ENCODE data around the gene ESPNL. TPM values are rescaled to one million over a fixed set of nuclear protein-coding genes. Genes with fewer than 3 reads are reported as not detected.
"Not testable (repeated sequence)": the region's sequence is repeated elsewhere in the genome, so short reads cannot be mapped to it uniquely, and the experiment has no call there.

ESPNL gene
- total RNA-seq, 1 donor from 2014 or later = not detected

DNA sequence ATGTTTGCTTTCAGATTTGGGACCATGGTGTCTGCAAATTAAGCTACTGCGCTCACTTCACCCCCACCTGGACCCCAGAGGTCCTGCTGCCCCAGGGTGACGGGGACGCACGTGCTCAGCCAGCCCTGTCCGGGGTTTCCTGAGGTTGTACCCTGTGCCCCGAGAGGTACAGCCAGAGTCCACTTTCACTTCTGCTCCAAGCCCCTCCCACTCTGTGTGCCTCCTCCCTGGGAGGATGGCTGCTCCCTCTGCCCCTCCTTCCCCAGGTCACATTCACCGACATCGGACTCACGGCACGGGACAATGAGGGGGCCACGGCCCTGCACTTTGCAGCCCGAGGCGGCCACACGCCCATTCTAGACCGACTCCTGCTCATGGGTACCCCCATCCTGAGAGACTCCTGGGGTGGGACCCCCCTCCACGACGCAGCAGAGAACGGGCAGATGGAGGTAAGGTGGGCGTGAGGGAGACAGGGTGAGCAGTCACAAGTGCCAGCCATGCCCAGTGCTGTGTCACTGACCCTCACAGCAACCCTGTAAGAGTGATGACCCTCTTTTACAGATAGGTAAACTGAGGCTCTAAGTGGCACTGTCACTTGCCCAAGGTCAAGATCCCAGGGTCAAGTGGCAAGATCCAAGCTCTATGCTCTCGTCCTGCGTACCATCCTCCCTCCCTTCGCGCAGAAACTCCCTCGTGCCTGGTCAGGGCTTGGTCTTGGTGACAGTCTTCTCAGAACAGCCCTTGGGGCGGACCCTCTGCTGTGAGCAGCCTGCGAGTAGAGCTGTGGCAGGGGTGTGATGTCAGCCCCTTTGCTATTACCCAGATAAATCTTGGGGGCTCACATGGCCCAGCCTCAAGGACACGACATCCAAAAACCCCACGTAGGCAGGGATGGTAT, 7.6 kb downstream of the ESPNL start:
- DNase-seq (ENCODE audit: low spot score) = peak; percentile 50
- peak; percentile 17 for ATAC-seq

GRCh38 chr2:238108423-238109183, 8.5 kb downstream of the ESPNL start:
- intact Hi-C loops (cut with DNase I) = no loop called here
- ATAC-seq (peak; percentile 43), DNase-seq (ENCODE audit: low spot score) (peak; percentile 55)

More for the DNA sequence above, 7.6 kb downstream of the ESPNL start:
- intact Hi-C loops (cut with DNase I) = no loop called here

GRCh38 chr2:238113611-238114010, 13.5 kb downstream of the ESPNL start:
- intact Hi-C loops (cut with DNase I) = no loop called here
- no peak for DNase-seq (ENCODE audit: low spot score)
- no peak for ATAC-seq

DNA sequence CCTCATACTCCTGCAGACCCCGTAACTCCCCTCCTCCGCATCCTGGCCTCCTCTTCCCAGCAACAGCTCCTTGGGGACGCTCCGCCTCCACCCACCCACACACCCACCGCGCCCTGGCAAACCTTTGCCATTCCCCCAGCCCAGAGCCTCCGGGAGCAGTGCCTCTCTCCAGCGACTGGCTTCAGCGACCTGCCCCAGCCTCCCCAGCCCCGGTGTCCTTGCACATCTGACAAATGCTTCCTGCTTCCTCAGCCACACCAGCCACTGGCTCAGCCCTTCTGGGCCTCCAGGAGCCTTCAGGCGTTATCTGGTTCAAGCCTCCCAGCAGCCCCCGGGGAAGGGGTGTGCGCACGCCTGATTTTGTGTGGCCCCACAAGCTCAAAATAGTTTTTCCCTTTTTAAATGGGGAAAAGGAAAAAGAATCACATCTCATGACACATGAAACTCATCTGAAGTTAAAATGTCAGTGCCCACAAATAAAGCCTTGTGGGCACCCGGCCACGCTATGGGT, 14.2 kb downstream of the ESPNL start:
- intact Hi-C loops (cut with DNase I) = no loop called here
- no peak for DNase-seq (ENCODE audit: low spot score)
- ATAC-seq = no peak

- intact Hi-C loops (cut with DNase I) = no loop called here
Observed at GRCh38 chr2:238114851-238115660, 14.9 kb downstream of the ESPNL start.

DNA sequence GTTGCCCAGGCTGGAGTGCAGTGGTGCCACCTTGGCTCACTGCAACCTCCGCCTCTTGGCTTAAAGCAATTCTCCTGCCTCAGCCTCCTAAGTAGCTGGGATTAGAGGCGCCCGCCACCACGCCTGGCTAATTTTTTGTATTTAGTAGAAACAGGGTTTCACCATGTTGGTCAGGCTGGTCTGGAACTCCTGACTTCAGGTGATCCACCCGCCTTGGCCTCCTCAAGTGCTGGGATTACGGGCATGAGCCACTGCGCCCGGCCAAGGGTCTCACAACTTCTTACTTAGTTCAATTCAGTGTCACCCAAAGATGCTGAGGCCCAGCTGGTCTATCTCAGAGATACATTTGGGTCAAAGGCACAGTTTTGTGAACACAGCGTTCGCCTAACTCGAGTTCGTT, 15.6 kb downstream of the ESPNL start:
- intact Hi-C loops (cut with DNase I); DNase-seq (ENCODE audit: low spot score); ATAC-seq: not testable (repeated sequence)

More at GRCh38 chr2:238114851-238115660, 14.9 kb downstream of the ESPNL start:
- no peak for ATAC-seq
- DNase-seq (ENCODE audit: low spot score) = no peak

DNA sequence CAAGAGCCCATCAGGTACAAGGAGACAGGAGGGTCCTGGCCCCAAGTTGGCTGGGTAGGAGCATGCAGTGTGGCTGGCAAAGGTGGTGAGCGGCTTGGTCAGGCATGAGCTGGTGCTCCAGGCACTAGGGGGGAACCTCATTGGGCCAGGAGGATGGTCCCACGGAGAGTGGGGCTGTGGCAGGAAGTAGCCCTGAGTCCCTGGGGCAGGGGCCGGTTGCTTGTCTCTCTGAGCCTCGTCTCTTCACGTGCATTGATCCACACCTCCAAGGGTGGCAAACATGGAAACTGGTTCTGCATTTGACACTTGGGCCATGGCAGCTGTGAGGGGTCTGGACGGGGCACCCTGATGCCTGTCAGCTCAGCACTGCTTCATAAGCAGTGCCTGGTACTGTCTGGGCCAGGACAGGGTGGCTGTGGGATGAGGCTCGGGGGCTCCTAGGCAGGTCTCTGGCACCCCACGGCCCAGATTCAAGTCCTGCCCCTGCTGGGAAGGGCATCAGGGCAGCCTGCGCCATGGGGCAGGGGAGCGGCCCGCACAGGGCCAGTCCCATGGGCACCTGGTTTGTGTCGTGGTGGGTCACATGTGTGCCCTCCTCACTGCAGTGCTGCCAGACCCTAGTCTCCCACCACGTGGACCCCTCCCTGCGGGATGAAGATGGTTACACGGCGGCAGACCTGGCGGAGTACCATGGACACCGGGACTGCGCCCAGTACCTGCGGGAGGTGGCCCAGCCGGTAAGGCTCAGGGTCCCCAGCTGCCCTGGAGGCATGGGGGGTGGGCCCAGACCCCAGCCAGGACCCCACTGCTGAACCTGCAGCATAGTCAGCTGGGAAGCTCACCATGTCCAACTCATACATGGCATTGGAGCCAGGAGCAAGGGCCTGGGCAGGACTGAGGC, 16.4 kb downstream of the ESPNL start:
- intact Hi-C loops (cut with DNase I) = no loop called here
- no peak for DNase-seq (ENCODE audit: low spot score)
- no peak for ATAC-seq

- DNase-seq (ENCODE audit: low spot score) (no peak), ATAC-seq (no peak)
- intact Hi-C loops (cut with DNase I) = no loop called here
Observed at GRCh38 chr2:238117199-238118154, 17.3 kb downstream of the ESPNL start.

DNA sequence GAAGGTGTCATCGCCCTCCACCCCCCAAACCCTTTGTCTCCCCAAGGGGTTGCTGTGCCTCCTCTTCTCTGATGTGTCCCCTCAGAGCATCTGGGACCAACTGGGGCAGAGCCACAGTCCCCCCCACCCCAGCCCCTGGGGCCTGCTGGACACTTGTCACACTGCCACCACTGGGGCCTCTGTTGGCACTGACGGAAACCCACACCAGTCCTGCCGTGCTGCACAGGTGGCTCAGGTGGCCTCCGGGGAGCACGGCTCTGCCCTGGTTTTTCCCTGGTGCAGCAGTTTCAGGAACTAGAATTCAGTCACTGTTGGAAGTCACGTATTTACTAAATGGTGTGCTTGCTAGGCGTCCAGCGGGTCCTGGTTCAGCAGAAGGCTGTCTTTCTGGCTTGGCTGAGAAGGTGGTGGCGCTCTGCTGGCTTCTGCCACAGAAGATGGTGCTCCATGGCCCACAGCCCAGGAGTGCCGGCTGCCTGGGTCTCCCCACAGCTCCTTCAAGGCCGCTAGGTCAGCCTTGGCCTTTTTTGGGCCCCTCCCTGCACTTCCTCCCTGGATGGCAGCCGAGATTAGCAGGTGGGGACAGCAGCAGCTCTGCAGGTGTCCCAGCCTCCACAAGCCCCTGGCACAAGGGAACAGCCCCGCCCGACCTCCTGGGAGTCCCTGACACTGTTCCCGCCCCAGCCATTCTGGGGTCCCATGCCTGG, 19.8 kb downstream of the ESPNL start:
- no peak for DNase-seq (ENCODE audit: low spot score)
- intact Hi-C loops (cut with DNase I) = no loop called here
- no peak for ATAC-seq

DNA sequence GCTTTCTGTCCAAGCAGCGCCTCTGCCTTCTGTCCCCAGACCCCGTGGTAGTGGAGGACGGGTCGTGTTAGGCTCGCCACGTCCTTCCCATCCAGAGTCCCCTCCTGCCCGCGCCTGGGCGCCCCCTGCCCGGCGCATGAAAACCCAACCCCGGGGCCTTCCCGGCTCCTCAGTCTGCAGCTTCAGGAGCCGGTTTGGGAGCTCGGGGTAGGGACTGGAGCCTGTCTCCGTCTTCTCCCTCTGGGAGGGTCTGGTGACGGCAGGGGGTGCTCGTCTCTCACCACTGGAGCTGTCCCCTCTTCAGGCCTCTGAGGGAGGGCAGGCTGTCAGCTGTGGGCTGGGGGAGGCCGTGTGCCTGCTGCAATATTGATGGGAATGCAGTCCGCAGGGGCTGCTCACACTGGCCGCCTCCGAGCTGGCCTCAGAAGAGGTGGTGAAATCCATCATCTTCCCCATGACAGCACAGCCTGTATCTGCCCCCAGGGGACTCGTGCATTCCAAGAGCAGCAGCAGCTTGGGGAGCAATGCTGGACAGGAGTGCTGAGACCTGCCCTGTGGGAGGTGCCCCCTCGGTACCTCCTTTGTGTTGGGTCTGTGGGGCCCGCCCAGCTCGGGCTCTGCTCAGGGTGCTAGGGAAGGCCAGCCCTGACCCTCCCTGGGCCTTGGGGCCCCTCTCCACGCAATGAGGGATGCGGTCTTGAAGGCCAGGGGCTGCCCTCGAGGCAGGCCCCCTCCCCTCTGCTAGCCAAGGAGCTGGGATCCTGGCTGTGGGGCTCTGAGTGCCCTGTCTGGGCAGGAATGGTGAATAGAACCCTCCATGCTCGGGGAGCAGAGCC, 20.5 kb downstream of the ESPNL start:
- no peak for DNase-seq (ENCODE audit: low spot score)
- intact Hi-C loops (cut with DNase I) = no loop called here
- ATAC-seq = no peak

DNA sequence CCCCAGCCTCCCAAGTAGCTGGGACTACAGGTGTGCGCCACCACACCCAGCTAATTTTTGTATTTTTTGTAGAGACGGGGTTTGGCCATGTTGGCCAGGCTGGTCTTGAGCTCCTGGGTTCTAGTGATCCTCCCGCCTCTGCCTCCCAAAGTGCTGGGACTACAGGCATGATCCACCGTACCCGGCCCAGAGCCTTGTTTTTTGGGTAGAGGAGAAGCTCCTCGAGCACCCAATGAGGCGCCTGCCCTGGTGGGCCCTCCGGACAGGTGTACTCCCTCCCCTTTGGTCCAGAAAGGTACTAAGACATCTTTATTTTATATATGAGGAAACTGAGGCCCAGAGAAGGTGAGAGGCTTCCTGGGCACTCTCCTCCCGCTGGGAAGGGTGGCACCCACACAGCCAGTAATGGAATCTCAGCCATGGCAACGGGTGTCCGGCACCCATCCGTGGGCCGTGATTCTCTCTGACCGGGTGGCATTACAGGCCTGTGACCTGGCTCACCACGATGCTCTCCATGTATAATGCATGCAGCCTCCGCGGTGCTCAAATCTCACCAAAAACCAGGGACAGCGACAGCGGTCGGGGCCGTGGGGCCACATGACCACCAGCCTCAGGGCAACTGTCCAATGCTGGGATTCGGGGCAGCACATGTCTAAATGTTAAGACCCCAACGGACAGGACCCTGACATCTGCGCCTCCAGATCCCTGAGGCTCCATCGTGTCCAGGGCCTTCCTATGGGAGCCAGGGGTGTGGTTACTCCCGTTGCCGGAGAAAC, 21.6 kb downstream of the ESPNL start:
- DNase-seq (ENCODE audit: low spot score) = no peak
- intact Hi-C loops (cut with DNase I) = no loop called here

GRCh38 chr2:238122287-238123217, 22.4 kb downstream of the ESPNL start:
- DNase-seq (ENCODE audit: low spot score) (no peak), ATAC-seq (no peak)
- intact Hi-C loops (cut with DNase I) = no loop called here

More for the DNA sequence above, 21.6 kb downstream of the ESPNL start:
- no peak for ATAC-seq

DNA sequence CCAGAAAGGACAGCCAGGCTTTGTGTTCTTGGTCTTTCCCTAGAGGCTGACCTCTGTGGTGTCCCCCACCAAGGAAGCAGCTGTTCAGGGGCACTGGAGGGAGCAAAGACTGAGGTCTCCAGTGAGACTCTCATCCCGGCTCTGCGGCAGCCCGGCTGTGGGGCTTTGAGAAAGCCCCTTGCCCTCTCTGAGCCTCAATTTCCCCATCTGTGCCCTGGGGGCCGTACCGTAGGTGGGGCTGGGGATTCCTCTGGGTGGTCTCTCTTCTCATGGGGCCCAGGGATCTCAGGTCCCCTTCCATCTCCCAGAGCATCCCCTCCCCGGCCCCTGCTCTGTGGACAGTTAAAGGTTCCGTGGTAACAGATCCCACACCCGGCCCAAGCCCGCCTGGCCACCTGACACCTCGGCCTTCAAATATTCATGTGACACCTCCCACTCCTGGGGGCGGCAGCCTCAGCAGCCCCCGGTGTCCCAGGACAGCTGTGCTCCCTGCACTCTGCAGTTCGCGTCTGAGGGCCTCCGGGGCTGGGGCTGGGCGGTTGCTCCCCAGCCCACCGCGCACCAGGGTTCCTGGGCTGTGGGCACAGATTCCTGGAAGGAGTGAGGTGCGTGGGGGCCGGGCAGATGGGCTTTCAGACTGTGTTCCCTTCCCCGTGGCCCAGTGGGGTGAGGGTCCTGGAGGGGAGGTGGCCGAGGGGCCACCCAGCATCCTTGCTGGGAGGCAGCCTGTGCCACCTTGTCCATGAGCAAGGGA, 23.3 kb downstream of the ESPNL start:
- intact Hi-C loops (cut with DNase I) = no loop called here
- DNase-seq (ENCODE audit: low spot score) (no peak), ATAC-seq (no peak)

Measured in sciatic nerve (tissue), 2 donors.